Endothelial cell of umbilical vein (primary cell): Measurements from ENCODE around the gene FNDC4. TPM values are rescaled to one million over a fixed set of nuclear protein-coding genes. Genes with fewer than 3 reads are reported as not detected.

Source experiments
- BruUV-seq: library from RNA; stranded (reverse); fragments of 400-500 nt; replicated peaks from 2 replicates; lab custom pipeline; 2021; lab: Mats Ljungman, UMichigan
- CTCF ChIA-PET: fragments of 300-600, 350-600 bp; sonication (Branson Sonifier 250); formaldehyde crosslinking; loops from one replicate; lab custom pipeline; 2021; ENCODE audit warnings: antibody characterized with exemption, inconsistent platforms; lab: Charles Lee
- POLR2A ChIA-PET: fragments of 300-600, 350-600 bp; sonication (Branson Sonifier 250); formaldehyde crosslinking; loops from one replicate; lab custom pipeline; 2021; ENCODE audit warnings: antibody characterized with exemption, inconsistent platforms; lab: Charles Lee
- DNase-seq: peaks from one replicate; pipeline ENCODE4 v3.0.0-alpha.2; 2011; ENCODE audit warnings: low read depth, low spot score
- FAIRE-seq: peaks from 2 replicates; lab custom pipeline; 2011; peaks lifted over from hg19 to GRCh38; lab: Jason Lieb, UNC
- H2AFZ ChIP-seq: 2 replicates; pipeline ENCODE4 v1.6.0; 2012; ENCODE audit warnings: low read depth, low read length, control low read depth, inconsistent platforms
- H3K27ac ChIP-seq: 2 replicates; pipeline ENCODE4 v1.5.1; 2011; ENCODE audit warnings: low read depth, mild to moderate bottlenecking, control low read depth, low read length, moderate library complexity; ENCODE audit not compliant: insufficient read depth
- H3K27me3 ChIP-seq, 2 experiments: 2 replicates each; pipeline versions ENCODE4 v1.6.0 to v1.6.1; 2011; ENCODE audit warnings: low read length in 2 of 2, mixed read lengths in 1 of 2; ENCODE audit not compliant: control insufficient read depth in 2 of 2, insufficient read depth in 2 of 2
- H3K36me3 ChIP-seq, 2 experiments: 2 replicates in 1 of 2; 3 replicates in 1 of 2; pipeline ENCODE4 v1.5.1; 2011; ENCODE audit warnings: low read length in 2 of 2, mild to moderate bottlenecking in 1 of 2, moderate library complexity in 1 of 2; ENCODE audit not compliant: control insufficient read depth in 2 of 2, insufficient read depth in 2 of 2; ENCODE audit errors: extremely low read depth in 1 of 2
- H3K4me1 ChIP-seq: 3 replicates; pipeline ENCODE4 v1.5.1; 2011; ENCODE audit warnings: mild to moderate bottlenecking, low read length; ENCODE audit not compliant: control insufficient read depth, insufficient read depth; ENCODE audit errors: extremely low read depth
- H3K4me2 ChIP-seq: 2 replicates; pipeline ENCODE4 v1.6.1; 2011; ENCODE audit warnings: low read length, control low read depth, mixed read lengths; ENCODE audit not compliant: insufficient read depth
- H3K4me3 ChIP-seq, 3 experiments: fragments of 200-600 bp in 1 of 3; sonication (generic), shearing (Covaris generic) in 1 of 3; replicated peaks in 1 of 3; 2 replicates each; pipeline ENCODE4 v1.5.1; 2011 to 2016; ENCODE audit warnings: control low read depth in 3 of 3, low read length in 3 of 3, mild to moderate bottlenecking in 2 of 3, inconsistent platforms in 1 of 3, low read depth in 1 of 3, moderate library complexity in 1 of 3; ENCODE audit not compliant: insufficient read depth in 1 of 3
- H3K79me2 ChIP-seq: 2 replicates; pipeline ENCODE4 v1.6.0; 2012; ENCODE audit warnings: low read length, inconsistent platforms; ENCODE audit not compliant: control insufficient read depth, insufficient read depth
- H3K9ac ChIP-seq: replicated peaks from 2 replicates; pipeline ENCODE3; 2011; ENCODE audit warnings: low read length, control low read depth; ENCODE audit not compliant: insufficient read depth; ENCODE audit errors: extremely low read depth
- H3K9me1 ChIP-seq: replicated peaks from 3 replicates; pipeline ENCODE4 v1.6.0; 2011; ENCODE audit warnings: mild to moderate bottlenecking, low read length; ENCODE audit not compliant: control insufficient read depth, insufficient read depth; ENCODE audit errors: extremely low read depth
- H3K9me3 ChIP-seq: replicated peaks from 2 replicates; pipeline ENCODE4 v1.5.1; 2012; ENCODE audit warnings: low read length, inconsistent platforms; ENCODE audit not compliant: control insufficient read depth, insufficient read depth
- H4K20me1 ChIP-seq: replicated peaks from 2 replicates; pipeline ENCODE3; 2011; ENCODE audit warnings: mild to moderate bottlenecking, low read length; ENCODE audit not compliant: control insufficient read depth, insufficient read depth; ENCODE audit errors: extremely low read depth
- EZH2 ChIP-seq: IDR thresholded peaks from 2 replicates; pipeline ENCODE4 v1.6.1; 2012; ENCODE audit warnings: borderline replicate concordance, low read depth, mild to moderate bottlenecking, moderate library complexity, low read length, inconsistent platforms; ENCODE audit not compliant: severe bottlenecking
- FOS ChIP-seq: IDR thresholded peaks from 2 replicates; pipeline ENCODE4 v1.6.1; 2011; ENCODE audit warnings: mild to moderate bottlenecking, low read length, moderate library complexity, borderline replicate concordance; ENCODE audit not compliant: insufficient read depth
- GATA2 ChIP-seq: IDR thresholded peaks from 2 replicates; pipeline ENCODE4 v1.7.0; 2011; ENCODE audit warnings: low read depth, mild to moderate bottlenecking, moderate library complexity, mixed read lengths, low read length; ENCODE audit not compliant: insufficient read length, insufficient read depth
- JUN ChIP-seq: IDR thresholded peaks from 2 replicates; pipeline ENCODE4 v1.6.1; 2011; ENCODE audit warnings: borderline replicate concordance, low read depth; ENCODE audit not compliant: insufficient read length, insufficient read depth
- MYC ChIP-seq: IDR thresholded peaks from one replicate; pipeline ENCODE4 v1.6.1; 2011; ENCODE audit warnings: mild to moderate bottlenecking, low read depth, low read length
- POLR2A ChIP-seq: IDR thresholded peaks from 2 replicates; pipeline ENCODE4 v1.6.1; 2012; ENCODE audit warnings: low read depth, mild to moderate bottlenecking, control low read depth, low read length
- POLR2AphosphoS5 ChIP-seq: IDR thresholded peaks from 2 replicates; pipeline ENCODE4 v1.6.1; 2012; ENCODE audit warnings: low read depth, mild to moderate bottlenecking, control low read depth, low read length, moderate library complexity; ENCODE audit not compliant: insufficient read depth
- dilution Hi-C: fragments of 300-500 bp; cut with MboI; formaldehyde crosslinking; loops from one replicate; pipeline ENCODE4 v1.15.0; 2019; ENCODE audit warnings: low sequenced_read_pairs; ENCODE audit not compliant: extremely low pct_ligation_motif_present
- intact Hi-C: fragments of 100-400 bp; cut with micrococcal nuclease; formaldehyde crosslinking; loops from one replicate; pipeline ENCODE4 v1.10.0; 2022
- polyA plus RNA-seq, 4 experiments: library from polyadenylated mRNA; depleted of rRNA in 3 of 4; stranded (reverse) in 3 of 4; unstranded in 1 of 4; fragments of >200 nt; gene quantifications; 2 replicates each; pipeline versions ENCODE4 v1.2.1 to v1.2.3, GENCODE V29; 2011 to 2012; ENCODE audit warnings: missing spikeins in 1 of 4
- total RNA-seq: library from RNA; stranded (reverse); gene quantifications from 2 replicates; pipeline ENCODE4 v1.2.3, GENCODE V29; 2021
- TF ChIP-seq, protein P1 (sequence below), 2 donors: IDR thresholded peaks; 1 replicate in 1 of 2; 2 replicates in 1 of 2; pipeline ENCODE4 v1.5.1; 2011; ENCODE audit warnings: low read length in 2 of 2, mild to moderate bottlenecking in 2 of 2, moderate library complexity in 2 of 2, control low read depth in 1 of 2, inconsistent platforms in 1 of 2, low read depth in 1 of 2; ENCODE audit not compliant: insufficient read depth in 1 of 2; ENCODE audit errors: extremely low read depth in 1 of 2
- TF ChIP-seq, protein P2 (sequence below): IDR thresholded peaks from 2 replicates; pipeline ENCODE4 v1.6.1; 2011; ENCODE audit not compliant: insufficient read depth, insufficient read length

FNDC4 gene
- total and polyA plus RNA-seq, 2 donors (not counting 3 experiments of a cell fraction or from before 2014, with no cell fraction given) = 15.5 to 19.0 TPM

DNA sequence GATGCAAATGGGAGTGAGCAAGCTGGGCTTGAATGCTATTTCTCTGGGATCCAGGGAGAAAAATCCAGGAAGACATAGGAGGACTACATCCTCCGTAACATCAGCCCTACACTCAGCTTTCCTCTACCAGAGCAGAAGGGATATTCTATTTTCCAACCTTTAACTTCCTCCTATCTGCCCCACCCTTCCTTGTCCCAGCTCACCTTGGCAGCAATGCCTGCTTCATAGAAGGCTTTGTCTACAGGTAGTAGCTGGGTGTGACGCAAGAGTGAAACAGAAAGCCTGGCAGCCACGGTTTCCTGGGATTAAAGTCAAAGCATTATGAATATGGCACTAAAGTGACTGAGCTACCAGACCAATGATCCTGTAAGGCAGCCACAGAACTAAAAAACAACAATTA, 48.9 kb downstream of the FNDC4 start:
- Histone ChIP-seq H3K27ac (no peak overlapping the region), H3K4me2 (no peak overlapping the region), H3K4me3 (no peak overlapping the region), H3K9me1 (no peaks in the 10 kb centered on the region), H3K9me3 (no peaks in the 10 kb centered on the region), H3K36me3 (peaks cover 12 to 38% of the 10 kb centered on the region in 2 experiments), H3K9ac (no peak overlapping the region), H3K27me3 (no peaks in the 10 kb centered on the region), H3K79me2 (no peaks in the 10 kb centered on the region), H2AFZ (no peak overlapping the region), H3K4me1 (no peaks in the 10 kb centered on the region), H4K20me1 (no peaks in the 10 kb centered on the region)
- dilution Hi-C loops = no loop called here
- TF ChIP-seq JUN = no peak
- TF ChIP-seq POLR2AphosphoS5 = no peak
- TF ChIP-seq, protein P1, sequence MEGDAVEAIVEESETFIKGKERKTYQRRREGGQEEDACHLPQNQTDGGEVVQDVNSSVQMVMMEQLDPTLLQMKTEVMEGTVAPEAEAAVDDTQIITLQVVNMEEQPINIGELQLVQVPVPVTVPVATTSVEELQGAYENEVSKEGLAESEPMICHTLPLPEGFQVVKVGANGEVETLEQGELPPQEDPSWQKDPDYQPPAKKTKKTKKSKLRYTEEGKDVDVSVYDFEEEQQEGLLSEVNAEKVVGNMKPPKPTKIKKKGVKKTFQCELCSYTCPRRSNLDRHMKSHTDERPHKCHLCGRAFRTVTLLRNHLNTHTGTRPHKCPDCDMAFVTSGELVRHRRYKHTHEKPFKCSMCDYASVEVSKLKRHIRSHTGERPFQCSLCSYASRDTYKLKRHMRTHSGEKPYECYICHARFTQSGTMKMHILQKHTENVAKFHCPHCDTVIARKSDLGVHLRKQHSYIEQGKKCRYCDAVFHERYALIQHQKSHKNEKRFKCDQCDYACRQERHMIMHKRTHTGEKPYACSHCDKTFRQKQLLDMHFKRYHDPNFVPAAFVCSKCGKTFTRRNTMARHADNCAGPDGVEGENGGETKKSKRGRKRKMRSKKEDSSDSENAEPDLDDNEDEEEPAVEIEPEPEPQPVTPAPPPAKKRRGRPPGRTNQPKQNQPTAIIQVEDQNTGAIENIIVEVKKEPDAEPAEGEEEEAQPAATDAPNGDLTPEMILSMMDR (IDR thresholded peaks at IDR 0.05; ENCODE audit: extremely low read depth in 1 of 2, insufficient read depth in 1 of 2, low read depth in 1 of 2, low read length in 2 of 2) = no peak
- TF ChIP-seq POLR2A = no peak
- TF ChIP-seq, protein P2, sequence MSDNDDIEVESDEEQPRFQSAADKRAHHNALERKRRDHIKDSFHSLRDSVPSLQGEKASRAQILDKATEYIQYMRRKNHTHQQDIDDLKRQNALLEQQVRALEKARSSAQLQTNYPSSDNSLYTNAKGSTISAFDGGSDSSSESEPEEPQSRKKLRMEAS = no peak
- TF ChIP-seq GATA2 = no peak
- TF ChIP-seq EZH2 = no peak
- no peak for TF ChIP-seq MYC
- no peak for TF ChIP-seq FOS
- ChIA-PET CTCF (interaction anchor here (1.1 to 1.6 kb wide), 2 partner anchors 15 to 116 kb away, joined by 3 read pairs; no protein-coding TSS in a partner anchor), POLR2A (no interaction called here)
- BruUV-seq = no TSS peak
- intact Hi-C loops = no loop called here
- FAIRE-seq = no peak
- no peak for DNase-seq
